IMR-90 (cell line): Measurements from ENCODE around the gene SLF1. TPM values are rescaled to one million over a fixed set of nuclear protein-coding genes. Genes with fewer than 3 reads are reported as not detected.
A peak's percentile ranks its signal among the peaks of the same experiment; 100 is the strongest.

Source experiments
- ATAC-seq: fragments of 200-7000 bp; cut with Tn5 transposase; 2 replicates; pipeline ENCODE4 v1.9.1; 2020; ENCODE audit warnings: low read depth, mild to moderate bottlenecking, moderate library complexity
- BruUV-seq: library from RNA; stranded (reverse); fragments of 400-500 nt; replicated peaks from 2 replicates; lab custom pipeline; 2021; lab: Mats Ljungman, UMichigan
- CTCF ChIA-PET: fragments of 300-600 bp; formaldehyde crosslinking; extraction: SDS; loops from one replicate; lab custom pipeline; 2021; ENCODE audit warnings: antibody characterized with exemption; lab: Yijun Ruan, JAX
- POLR2A ChIA-PET: fragments of 300-600 bp; sonication (Branson Sonifier 250); formaldehyde crosslinking; loops from one replicate; lab custom pipeline; 2022; ENCODE audit warnings: antibody characterized with exemption; ENCODE audit not compliant: unreplicated experiment; lab: Charles Lee
- DNase-seq: peaks from one replicate; pipeline ENCODE4 v3.0.0; 2013
- H2AFZ ChIP-seq: replicated peaks from 2 replicates; pipeline ENCODE3; 2013; ENCODE audit warnings: low read length, mild to moderate bottlenecking; ENCODE audit not compliant: poor library complexity
- H2AK5ac ChIP-seq: 2 replicates; pipeline ENCODE4 v1.6.1; 2013; ENCODE audit warnings: low read depth, low read length, inconsistent platforms
- H2AK9ac ChIP-seq: replicated peaks from 2 replicates; pipeline ENCODE3; 2013; ENCODE audit warnings: mild to moderate bottlenecking, low read depth, low read length, moderate library complexity; ENCODE audit not compliant: poor library complexity
- H2BK120ac ChIP-seq: 2 replicates; pipeline ENCODE4 v1.6.1; 2013; ENCODE audit warnings: low read depth, low read length, inconsistent platforms
- H2BK15ac ChIP-seq: 3 replicates; pipeline ENCODE4 v1.6.1; 2013; ENCODE audit warnings: low read depth, low read length, inconsistent platforms
- H2BK20ac ChIP-seq: 2 replicates; pipeline ENCODE4 v1.6.1; 2013; ENCODE audit warnings: low read depth, mild to moderate bottlenecking, inconsistent platforms, low read length, moderate library complexity
- H2BK5ac ChIP-seq: 2 replicates; pipeline ENCODE4 v1.6.1; 2013; ENCODE audit warnings: mild to moderate bottlenecking, low read depth, low read length, inconsistent platforms; ENCODE audit not compliant: poor library complexity, severe bottlenecking
- H3K14ac ChIP-seq: replicated peaks from 2 replicates; pipeline ENCODE4 v1.6.1; 2013; ENCODE audit warnings: low read depth, low read length, inconsistent platforms
- H3K18ac ChIP-seq: 2 replicates; pipeline ENCODE4 v1.6.1; 2013; ENCODE audit warnings: low read depth, low read length, control low read depth
- H3K23ac ChIP-seq: 2 replicates; pipeline ENCODE4 v1.6.1; 2013; ENCODE audit warnings: low read depth, low read length, inconsistent platforms
- H3K27ac ChIP-seq: 2 replicates; pipeline ENCODE4 v1.5.1; 2013; ENCODE audit warnings: mild to moderate bottlenecking, control low read depth, low read length; ENCODE audit not compliant: insufficient read depth
- H3K27me3 ChIP-seq: 2 replicates; pipeline ENCODE4 v1.6.1; 2013; ENCODE audit warnings: low read length; ENCODE audit not compliant: control insufficient read depth, insufficient read depth
- H3K36me3 ChIP-seq: 2 replicates; pipeline ENCODE4 v1.6.1; 2013; ENCODE audit warnings: low read length, mixed read lengths; ENCODE audit not compliant: control insufficient read depth, insufficient read depth
- H3K4ac ChIP-seq: 2 replicates; pipeline ENCODE4 v1.6.1; 2013; ENCODE audit warnings: low read depth, low read length, inconsistent platforms
- H3K4me1 ChIP-seq: 2 replicates; pipeline ENCODE4 v1.6.1; 2013; ENCODE audit warnings: low read length, mixed read lengths; ENCODE audit not compliant: control insufficient read depth, insufficient read depth
- H3K4me2 ChIP-seq: 2 replicates; pipeline ENCODE4 v1.6.1; 2013; ENCODE audit warnings: low read depth, mild to moderate bottlenecking, control low read depth, low read length, moderate library complexity
- H3K4me3 ChIP-seq: 2 replicates; pipeline ENCODE4 v1.5.1; 2013; ENCODE audit warnings: low read depth, mild to moderate bottlenecking, control low read depth, low read length, moderate library complexity; ENCODE audit not compliant: insufficient read depth
- H3K56ac ChIP-seq: 2 replicates; pipeline ENCODE4 v1.6.1; 2013; ENCODE audit warnings: low read length, inconsistent platforms; ENCODE audit not compliant: insufficient read depth; ENCODE audit errors: extremely low read depth
- H3K79me1 ChIP-seq, 2 experiments: 2 replicates each; pipeline ENCODE4 v1.6.1; 2013; ENCODE audit warnings: low read length in 2 of 2, inconsistent platforms in 1 of 2, low read depth in 1 of 2
- H3K9ac ChIP-seq: 2 replicates; pipeline ENCODE4 v1.6.1; 2013; ENCODE audit warnings: low read depth, low read length, control low read depth
- H3K9me1 ChIP-seq: 2 replicates; pipeline ENCODE4 v1.6.1; 2013; ENCODE audit warnings: low read length, inconsistent platforms; ENCODE audit not compliant: insufficient read depth
- H3K9me3 ChIP-seq: 2 replicates; pipeline ENCODE4 v1.6.1; 2013; ENCODE audit warnings: low read length; ENCODE audit not compliant: control insufficient read depth, insufficient read depth
- H4K20me1 ChIP-seq: 2 replicates; pipeline ENCODE4 v1.6.1; 2013; ENCODE audit warnings: low read length, inconsistent platforms; ENCODE audit not compliant: insufficient read depth
- H4K5ac ChIP-seq: 2 replicates; pipeline ENCODE4 v1.6.1; 2013; ENCODE audit warnings: mild to moderate bottlenecking, low read depth, low read length, control low read depth
- H4K8ac ChIP-seq, 2 experiments: 2 replicates each; pipeline ENCODE4 v1.6.1; 2013; ENCODE audit warnings: low read depth in 2 of 2, low read length in 2 of 2, control low read depth in 1 of 2, inconsistent platforms in 1 of 2
- H4K91ac ChIP-seq: 2 replicates; pipeline ENCODE4 v1.6.1; 2013; ENCODE audit warnings: low read depth, low read length, inconsistent platforms; ENCODE audit not compliant: insufficient read depth
- BHLHE40 ChIP-seq: fragments of 150-350 bp; IDR thresholded peaks from 2 replicates; pipeline ENCODE4 v1.6.1; 2016; ENCODE audit warnings: mild to moderate bottlenecking, low read depth, low read length
- CHD1 ChIP-seq: IDR thresholded peaks from 2 replicates; pipeline ENCODE4 v1.6.1; 2012; ENCODE audit warnings: low read depth, low read length, improper control_type of control experiment
- ELK1 ChIP-seq: fragments of 150-350 bp; IDR thresholded peaks from 2 replicates; pipeline ENCODE4 v1.6.1; 2016; ENCODE audit warnings: low read depth, mild to moderate bottlenecking, low read length, moderate library complexity, borderline replicate concordance
- FOS ChIP-seq: fragments of 150-350 bp; IDR thresholded peaks from 2 replicates; pipeline ENCODE4 v1.6.1; 2016; ENCODE audit warnings: low read depth, low read length
- MAZ ChIP-seq: IDR thresholded peaks from 2 replicates; pipeline ENCODE4 v1.6.1; 2012; ENCODE audit warnings: low read depth, mild to moderate bottlenecking, low read length, improper control_type of control experiment, moderate library complexity, borderline replicate concordance
- MXI1 ChIP-seq: IDR thresholded peaks from 2 replicates; pipeline ENCODE4 v1.6.1; 2012; ENCODE audit warnings: low read depth, mild to moderate bottlenecking, low read length, moderate library complexity, borderline replicate concordance
- RCOR1 ChIP-seq: IDR thresholded peaks from 2 replicates; pipeline ENCODE4 v1.6.1; 2012; ENCODE audit warnings: mild to moderate bottlenecking, low read length, improper control_type of control experiment; ENCODE audit not compliant: insufficient replicate concordance
- SMC3 ChIP-seq: fragments of 150-350 bp; IDR thresholded peaks from 2 replicates; pipeline ENCODE4 v1.6.1; 2016; ENCODE audit warnings: low read depth, mild to moderate bottlenecking, antibody characterized with exemption, low read length, moderate library complexity
- WGBS, 2 experiments: methylation state at CpG; one replicate each; pipeline versions ENCODE4 v1.1.5 to v1.1.7; 2013; ENCODE audit warnings: missing lambda C conversion rate in 2 of 2; ENCODE audit not compliant: insufficient read length in 1 of 2; ENCODE audit errors: extremely low coverage in 2 of 2; 5-methylcytosine and 5-hydroxymethylcytosine counted together
- dilution Hi-C: fragments of 300-500 bp; cut with HindIII; formaldehyde crosslinking; loops from one replicate; pipeline ENCODE4 v1.14.3; 2018; ENCODE audit warnings: low sequenced_read_pairs; ENCODE audit not compliant: unreplicated experiment
- in situ Hi-C: fragments of 300-500 bp; cut with MboI; formaldehyde crosslinking; loops from 3 replicates; pipeline ENCODE4 v1.14.3; 2019; ENCODE audit warnings: low sequenced_read_pairs, inconsistent platforms, mixed read lengths
- intact Hi-C: fragments of 100-400 bp; cut with micrococcal nuclease; formaldehyde crosslinking; loops from 2 replicates; pipeline ENCODE4 v1.10.0; 2022
- polyA plus RNA-seq, 3 experiments: library from polyadenylated mRNA; depleted of rRNA; stranded (reverse); fragments of >200 nt; gene quantifications; 2 replicates each; pipeline ENCODE4 v1.2.3, GENCODE V29; 2012; ENCODE audit warnings: low replicate concordance in 1 of 3
- total RNA-seq: library from RNA; depleted of rRNA; stranded (reverse); fragments of >200 nt; gene quantifications from 2 replicates; pipeline ENCODE4 v1.2.3, GENCODE V29; 2012

Gene SLF1
- total and polyA plus RNA-seq, 2 of the 4 experiments (the other 2 are of a cell fraction), result 1.9 to 3.4 TPM

DNA sequence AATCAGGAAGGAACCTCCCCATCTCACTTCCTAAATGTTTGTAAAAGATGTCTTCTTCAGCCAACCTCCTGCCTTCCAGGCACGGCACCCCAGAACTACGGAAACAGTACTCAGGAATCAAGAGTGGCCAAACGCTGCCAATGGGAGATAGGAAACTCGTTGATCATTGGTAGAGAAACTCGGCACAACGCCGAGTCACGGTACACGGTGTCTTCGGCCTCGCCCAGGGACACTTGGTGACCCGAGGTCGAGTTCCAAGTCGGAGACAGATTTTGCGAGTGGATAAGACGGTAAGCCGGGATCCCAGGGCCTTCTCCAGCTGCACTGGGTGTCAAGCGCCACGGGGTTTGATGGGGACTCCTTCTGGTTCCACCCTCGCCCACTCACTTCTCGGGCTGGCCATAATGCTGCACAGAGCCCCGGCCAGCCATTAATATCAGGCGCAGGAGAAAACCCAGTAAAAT lies 408 bp upstream of the SLF1 start:
- intact Hi-C loops, result loop anchor here (2.0 to 10.0 kb wide), 4 partner anchors 74 to 1013 kb away; no protein-coding TSS in a partner anchor
- POLR2A ChIA-PET, result no interaction called here

More for the DNA sequence above, 408 bp upstream of the SLF1 start:
- no TSS peak for BruUV-seq
- no peak overlapping the region for H2BK20ac ChIP-seq
- no peaks in the 10 kb centered on the region for H3K4me1 ChIP-seq
- no peak overlapping the region for H2BK15ac ChIP-seq
- H3K4ac ChIP-seq, result peak overlapping the region; percentile 4; the same call in 1 of the 2 replicates
- TF ChIP-seq SMC3 (no peak), MXI1 (no peak), BHLHE40 (no peak), CHD1 (no peak), ELK1 (no peak), FOS (no peak), RCOR1 (no peak), MAZ (no peak)
- H3K4me3 ChIP-seq, result peak overlapping the region; percentile 95
- H3K36me3 ChIP-seq, result no peaks in the 10 kb centered on the region
- no peak overlapping the region for H2AK5ac ChIP-seq
- DNase-seq (peak; percentile 57), ATAC-seq (peak; percentile 64)
- no peaks in the 10 kb centered on the region for H3K27me3 ChIP-seq
- H3K4me2 ChIP-seq, result peak overlapping the region; percentile 68
- H4K91ac ChIP-seq, result no peak overlapping the region
- H3K9me3 ChIP-seq, result no peaks in the 10 kb centered on the region
- peak overlapping the region; percentile 98 for H2AFZ ChIP-seq
- H4K20me1 ChIP-seq, result no peaks in the 10 kb centered on the region
- no peak overlapping the region for H3K18ac ChIP-seq
- CTCF ChIA-PET, result interaction anchor here (1.7 kb wide), 1 partner anchor 120 kb away, joined by 7 read pairs; no protein-coding TSS in a partner anchor
- in situ Hi-C loops, result no loop called here
- H3K56ac ChIP-seq, result no peak overlapping the region; the same call in 1 of the 2 replicates
- peaks cover 0 to 25% of the 10 kb centered on the region in 2 experiments; a peak in 2 of 4 replicates for H3K79me1 ChIP-seq
- H3K23ac ChIP-seq, result peak overlapping the region; percentile 37; the same call in 1 of the 2 replicates
- H2BK5ac ChIP-seq, result peak overlapping the region; percentile 41
- H3K27ac ChIP-seq, result peak overlapping the region; percentile 64
- peak overlapping the region; percentile 0; the same call in 1 of the 2 replicates for H4K5ac ChIP-seq
- peak overlapping the region; percentile 58 for H3K9ac ChIP-seq
- H2BK120ac ChIP-seq, result no peak overlapping the region
- WGBS, 2 experiments, result 0% methylated on average over 11 of the region's 23 CpGs; no CpG with 5 or more reads in 1 of the 2 experiments
- peak overlapping the region; percentile 22 to 64; a peak in 3 of 4 replicates for H4K8ac ChIP-seq
- dilution Hi-C loops, result no loop called here
- no peaks in the 10 kb centered on the region for H3K9me1 ChIP-seq
- H2AK9ac ChIP-seq, result peak overlapping the region; percentile 35
- peak overlapping the region; percentile 41; the same call in 1 of the 2 replicates for H3K14ac ChIP-seq
